NCI-H1092 (cell line): ENCODE measurements around the gene RIC3.

Experiments
- DNase-seq: peaks from one replicate; lab custom pipeline; 2025; lab: John Stamatoyannopoulos, UW

The RIC3 gene

GRCh38 chr11:8066911-8067455 lies 101.8 kb downstream of the RIC3 start:
- DNase-seq: no peak

GRCh38 chr11:8066036-8066910 lies 102.6 kb downstream of the RIC3 start:
- no peak for DNase-seq

GRCh38 chr11:8065031-8065430 lies 103.8 kb downstream of the RIC3 start:
- DNase-seq: no peak

- no peak for DNase-seq
Observed at GRCh38 chr11:8063324-8063723, 105.5 kb downstream of the RIC3 start.

GRCh38 chr11:8062781-8063257 lies 106.0 kb downstream of the RIC3 start:
- DNase-seq: no peak

GRCh38 chr11:8061555-8062428 lies 107.0 kb downstream of the RIC3 start:
- DNase-seq: no peak

- no peak for DNase-seq
Observed at GRCh38 chr11:8060801-8061554, 107.8 kb downstream of the RIC3 start.

GRCh38 chr11:8060146-8060719 lies 108.6 kb downstream of the RIC3 start:
- no peak for DNase-seq

GRCh38 chr11:8059571-8060011 lies 109.2 kb downstream of the RIC3 start:
- no peak for DNase-seq

GRCh38 chr11:8059030-8059429 lies 109.8 kb downstream of the RIC3 start:
- no peak for DNase-seq

- no peak for DNase-seq
Observed at GRCh38 chr11:8058216-8058615, 110.6 kb downstream of the RIC3 start.

- DNase-seq: no peak
Observed at GRCh38 chr11:8056810-8057463, 111.9 kb downstream of the RIC3 start.
